ENCODE data around the gene TLL1. TPM values are rescaled to one million over a fixed set of nuclear protein-coding genes. Genes with fewer than 3 reads are reported as not detected.

The TLL1 gene
- total and polyA plus RNA-seq, 8 donors, result 0.65 to 3.0 (median 1.6) TPM

GRCh38 chr4:165964591-165964990 lies 91.6 kb downstream of the TLL1 start:
- no peak for TF ChIP-seq CTCF (IDR thresholded peaks at IDR 0.05)
- intact Hi-C loops (cut with DNase I), result no loop called here
- no peaks in the 10 kb centered on the region for H3K4me1 ChIP-seq
- no peak for DNase-seq
- no peaks in the 10 kb centered on the region for H3K9me3 ChIP-seq
- no peaks in the 10 kb centered on the region for H3K27me3 ChIP-seq
- no peak overlapping the region for H3K4me3 ChIP-seq
- H3K36me3 ChIP-seq, result no peaks in the 10 kb centered on the region
- FAIRE-seq, result no peak
- WGBS, 2 donors, result 80 to 86% methylated on average over 5 of the region's 5 CpGs
- ATAC-seq, result no peak
- no peak overlapping the region for H3K27ac ChIP-seq

- TF ChIP-seq CTCF (IDR thresholded peaks at IDR 0.05), result no peak
- Histone ChIP-seq H3K9me3 (no peaks in the 10 kb centered on the region), H3K36me3 (no peaks in the 10 kb centered on the region), H3K27ac (no peak overlapping the region), H3K27me3 (no peaks in the 10 kb centered on the region), H3K4me3 (no peak overlapping the region), H3K4me1 (no peaks in the 10 kb centered on the region)
- intact Hi-C loops (cut with DNase I), result no loop called here
- 63 to 77% methylated on average over 2 of the region's 2 CpGs for WGBS, 2 donors
- no peak for FAIRE-seq
- no peak for ATAC-seq
- DNase-seq, result no peak
Measured at GRCh38 chr4:165965503-165965902, 92.5 kb downstream of the TLL1 start.

- Histone ChIP-seq H3K27ac (no peak overlapping the region), H3K4me1 (no peaks in the 10 kb centered on the region), H3K36me3 (no peaks in the 10 kb centered on the region), H3K27me3 (no peaks in the 10 kb centered on the region), H3K4me3 (no peak overlapping the region), H3K9me3 (no peaks in the 10 kb centered on the region)
- FAIRE-seq, result no peak
- no peak for ATAC-seq
- no peak for DNase-seq
- WGBS, 2 donors, result 87 to 91% methylated on average over 8 of the region's 8 CpGs
- intact Hi-C loops (cut with DNase I), result no loop called here
- no peak for TF ChIP-seq CTCF (IDR thresholded peaks at IDR 0.05)
Measured at GRCh38 chr4:165966833-165967232, 93.8 kb downstream of the TLL1 start.

- 91 to 95% methylated on average over 2 of the region's 2 CpGs for WGBS, 2 donors
- Histone ChIP-seq H3K4me1 (no peaks in the 10 kb centered on the region), H3K9me3 (no peaks in the 10 kb centered on the region), H3K36me3 (no peaks in the 10 kb centered on the region), H3K27ac (no peak overlapping the region), H3K4me3 (no peak overlapping the region), H3K27me3 (no peaks in the 10 kb centered on the region)
- ATAC-seq (no peak), FAIRE-seq (no peak), DNase-seq (no peak)
- intact Hi-C loops (cut with DNase I), result no loop called here
- no peak for TF ChIP-seq CTCF (IDR thresholded peaks at IDR 0.05)
Measured at GRCh38 chr4:165967486-165967885, 94.4 kb downstream of the TLL1 start.

GRCh38 chr4:165970703-165971420 lies 97.8 kb downstream of the TLL1 start:
- Histone ChIP-seq H3K27ac (no peak overlapping the region), H3K4me3 (no peak overlapping the region), H3K9me3 (no peaks in the 10 kb centered on the region), H3K27me3 (no peaks in the 10 kb centered on the region), H3K4me1 (no peaks in the 10 kb centered on the region), H3K36me3 (no peaks in the 10 kb centered on the region)
- WGBS, 2 donors, result 87 to 91% methylated on average over 4 of the region's 4 CpGs
- intact Hi-C loops (cut with DNase I), result no loop called here
- no peak for DNase-seq
- TF ChIP-seq CTCF (IDR thresholded peaks at IDR 0.05), result no peak
- FAIRE-seq, result no peak
- ATAC-seq, result no peak
